Measurements from ENCODE around the gene PHLDB2. TPM values are rescaled to one million over a fixed set of nuclear protein-coding genes. Genes with fewer than 3 reads are reported as not detected.

The PHLDB2 gene
- total and polyA plus RNA-seq, 3 donors from 2014 or later = 11.7 to 16.5 (median 12.3) TPM

- TF ChIP-seq POLR2A (IDR thresholded peaks at IDR 0.05) (no peak), CTCF (IDR thresholded peaks at IDR 0.05) (no peak)
- no peak for DNase-seq
- no peaks in the 10 kb centered on the region for H3K36me3 ChIP-seq (ENCODE audit: low read depth, missing control alignments)
- intact Hi-C loops (cut with DNase I; ENCODE audit: low total_unique reads) = loop anchor here (5.0 kb wide), 1 partner anchor 246 kb away; no protein-coding TSS in a partner anchor
- H3K27me3 ChIP-seq = no peaks in the 10 kb centered on the region
- WGBS, 2 donors = 49 to 68% methylated on average over 5 of the region's 5 CpGs
- no peaks in the 10 kb centered on the region for H3K9me3 ChIP-seq
- no peak overlapping the region for H3K27ac ChIP-seq
- H3K4me3 ChIP-seq = no peak overlapping the region
- peaks cover 21% of the 10 kb centered on the region for H3K4me1 ChIP-seq
Observed at GRCh38 chr3:111968319-111969054, 109.4 kb downstream of the PHLDB2 start.

- Histone ChIP-seq H3K27ac (peak overlapping the region; percentile 21 to 68), H3K4me1 (peaks cover 21% of the 10 kb centered on the region), H3K36me3 (ENCODE audit: low read depth, missing control alignments) (no peaks in the 10 kb centered on the region), H3K4me3 (no peak overlapping the region), H3K9me3 (no peaks in the 10 kb centered on the region), H3K27me3 (no peaks in the 10 kb centered on the region)
- 80 to 82% methylated on average over 3 of the region's 3 CpGs for WGBS, 2 donors
- TF ChIP-seq CTCF (IDR thresholded peaks at IDR 0.05) (no peak), POLR2A (IDR thresholded peaks at IDR 0.05) (no peak)
- no peak for DNase-seq
- intact Hi-C loops (cut with DNase I; ENCODE audit: low total_unique reads) = no loop called here
Observed at GRCh38 chr3:111970376-111970775, 111.3 kb downstream of the PHLDB2 start.

DNA sequence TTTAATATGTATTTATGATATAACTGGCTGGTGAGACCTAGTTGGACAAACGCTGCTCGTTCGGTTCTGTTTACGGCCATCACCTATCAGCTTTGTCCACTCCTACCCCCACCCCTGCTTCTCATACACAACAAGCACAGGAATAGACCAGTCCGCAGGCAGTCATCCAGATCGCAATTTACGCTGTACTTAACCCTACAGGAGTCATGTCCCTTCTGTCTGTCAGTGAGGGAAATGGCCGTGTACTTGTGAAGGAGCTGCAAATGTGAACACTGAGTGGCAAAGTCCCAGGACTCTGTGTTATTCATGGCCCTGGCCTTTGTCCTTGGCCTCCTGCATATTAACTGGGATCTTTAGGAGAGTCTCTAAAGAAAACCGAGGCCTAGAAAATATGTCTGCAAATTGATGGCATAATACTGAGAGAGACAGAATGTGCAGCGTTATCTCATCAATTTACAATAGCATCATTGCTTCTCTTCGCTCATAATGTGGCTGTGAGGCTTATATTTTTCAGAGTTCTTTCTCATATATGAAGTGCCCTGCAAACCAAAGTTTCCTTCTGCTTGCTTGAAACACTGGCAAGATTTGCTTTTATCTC, 112.6 kb downstream of the PHLDB2 start:
- H3K27ac ChIP-seq = peak overlapping the region; percentile 21 to 68
- H3K4me1 ChIP-seq = peaks cover 21% of the 10 kb centered on the region
- TF ChIP-seq POLR2A (IDR thresholded peaks at IDR 0.05) (no peak), CTCF (IDR thresholded peaks at IDR 0.05) (no peak)
- H3K9me3 ChIP-seq = no peaks in the 10 kb centered on the region
- no peaks in the 10 kb centered on the region for H3K36me3 ChIP-seq (ENCODE audit: low read depth, missing control alignments)
- peak; percentile 66 for DNase-seq
- WGBS, 2 donors = 35 to 54% methylated on average over 11 of the region's 11 CpGs
- no peaks in the 10 kb centered on the region for H3K27me3 ChIP-seq
- intact Hi-C loops (cut with DNase I; ENCODE audit: low total_unique reads) = no loop called here
- H3K4me3 ChIP-seq = no peak overlapping the region

DNA sequence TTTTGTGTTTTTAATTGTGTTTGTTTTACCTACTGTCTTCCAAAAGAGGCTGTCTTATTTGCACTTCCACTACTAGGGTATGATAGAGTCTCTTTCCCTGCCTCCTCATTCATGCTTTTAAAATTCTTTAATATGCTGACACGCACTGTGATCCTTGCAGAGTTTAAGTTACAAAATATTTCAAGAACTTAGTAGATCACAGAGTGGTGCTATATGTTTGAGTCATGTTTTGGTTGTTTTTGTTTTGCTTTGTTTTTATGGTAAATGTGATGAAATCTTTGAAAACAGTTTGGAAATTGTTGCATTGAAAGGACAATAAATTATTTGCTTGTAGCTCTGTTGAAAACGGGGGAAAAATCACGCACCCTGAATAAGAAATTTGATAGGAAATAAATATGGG, 113.8 kb downstream of the PHLDB2 start:
- DNase-seq = no peak
- 49 to 73% methylated on average over 3 of the region's 3 CpGs for whole genome bisulfite sequencing, 2 donors
- Histone ChIP-seq H3K27me3 (no peaks in the 10 kb centered on the region), H3K27ac (no peak overlapping the region), H3K36me3 (ENCODE audit: low read depth, missing control alignments) (no peaks in the 10 kb centered on the region), H3K9me3 (no peaks in the 10 kb centered on the region), H3K4me1 (peaks cover 13% of the 10 kb centered on the region), H3K4me3 (no peak overlapping the region)
- no peak for TF ChIP-seq CTCF (IDR thresholded peaks at IDR 0.05)
- intact Hi-C loops (cut with DNase I; ENCODE audit: low total_unique reads) = no loop called here
